ENCODE results near the gene TMEM176A.

Gene TMEM176A

GRCh38 chr7:150829426-150829825, 28.9 kb downstream of the TMEM176A start:
- Histone ChIP-seq H3K4me3 (ENCODE audit: low read depth in 1 of 2, low read length in 2 of 2) (no peak overlapping the region), H3K27ac (ENCODE audit: low read length) (no peak overlapping the region), H3K9me3 (ENCODE audit: insufficient read depth, low read length, severe bottlenecking) (no peaks in the 10 kb centered on the region), H3K79me2 (ENCODE audit: insufficient read depth, low read length) (no peaks in the 10 kb centered on the region), H2AFZ (ENCODE audit: low read depth, low read length) (no peak overlapping the region), H3K9ac (ENCODE audit: low read depth, low read length) (no peak overlapping the region), H4K20me1 (ENCODE audit: insufficient read depth, low read length) (no peaks in the 10 kb centered on the region), H3K27me3 (ENCODE audit: insufficient read depth, low read length, poor library complexity) (peaks cover 32% of the 10 kb centered on the region), H3K36me3 (ENCODE audit: insufficient read depth, low read length) (no peaks in the 10 kb centered on the region), H3K4me1 (ENCODE audit: insufficient read depth, low read length) (no peaks in the 10 kb centered on the region), H3K4me2 (ENCODE audit: insufficient read depth, low read length) (no peak overlapping the region)
- no peak for ATAC-seq (ENCODE audit: insufficient read depth, low read depth)
- DNase-seq: no peak
- no peak for TF ChIP-seq EZH2 (IDR thresholded peaks at IDR 0.05; ENCODE audit: borderline replicate concordance, low read depth, low read length, severe bottlenecking)

- no peak for ATAC-seq (ENCODE audit: insufficient read depth, low read depth)
- H3K36me3 ChIP-seq (ENCODE audit: insufficient read depth, low read length): no peaks in the 10 kb centered on the region
- H3K4me3 ChIP-seq (ENCODE audit: low read depth in 1 of 2, low read length in 2 of 2): no peak overlapping the region
- H3K4me2 ChIP-seq (ENCODE audit: insufficient read depth, low read length): no peak overlapping the region
- H3K9ac ChIP-seq (ENCODE audit: low read depth, low read length): no peak overlapping the region
- H4K20me1 ChIP-seq (ENCODE audit: insufficient read depth, low read length): no peaks in the 10 kb centered on the region
- no peak overlapping the region for H2AFZ ChIP-seq (ENCODE audit: low read depth, low read length)
- H3K9me3 ChIP-seq (ENCODE audit: insufficient read depth, low read length, severe bottlenecking): no peaks in the 10 kb centered on the region
- no peak overlapping the region for H3K27ac ChIP-seq (ENCODE audit: low read length)
- TF ChIP-seq CTCF (IDR thresholded peaks at IDR 0.05; ENCODE audit: borderline replicate concordance, extremely low read depth, low read length, poor library complexity, severe bottlenecking): no peak
- no peak for TF ChIP-seq EZH2 (IDR thresholded peaks at IDR 0.05; ENCODE audit: borderline replicate concordance, low read depth, low read length, severe bottlenecking)
- H3K79me2 ChIP-seq (ENCODE audit: insufficient read depth, low read length): no peaks in the 10 kb centered on the region
- no peak for DNase-seq
- peaks cover 29% of the 10 kb centered on the region for H3K27me3 ChIP-seq (ENCODE audit: insufficient read depth, low read length, poor library complexity)
- H3K4me1 ChIP-seq (ENCODE audit: insufficient read depth, low read length): no peaks in the 10 kb centered on the region
Observed at GRCh38 chr7:150830937-150831336, 30.4 kb downstream of the TMEM176A start.

GRCh38 chr7:150831851-150832250, 31.3 kb downstream of the TMEM176A start:
- Histone ChIP-seq H3K4me3 (ENCODE audit: low read depth in 1 of 2, low read length in 2 of 2) (no peak overlapping the region), H3K36me3 (ENCODE audit: insufficient read depth, low read length) (no peaks in the 10 kb centered on the region), H4K20me1 (ENCODE audit: insufficient read depth, low read length) (no peaks in the 10 kb centered on the region), H3K4me1 (ENCODE audit: insufficient read depth, low read length) (no peaks in the 10 kb centered on the region), H3K27me3 (ENCODE audit: insufficient read depth, low read length, poor library complexity) (peaks cover 29% of the 10 kb centered on the region), H3K9ac (ENCODE audit: low read depth, low read length) (no peak overlapping the region), H3K27ac (ENCODE audit: low read length) (no peak overlapping the region), H3K9me3 (ENCODE audit: insufficient read depth, low read length, severe bottlenecking) (no peaks in the 10 kb centered on the region), H3K79me2 (ENCODE audit: insufficient read depth, low read length) (no peaks in the 10 kb centered on the region), H3K4me2 (ENCODE audit: insufficient read depth, low read length) (no peak overlapping the region), H2AFZ (ENCODE audit: low read depth, low read length) (no peak overlapping the region)
- DNase-seq (no peak), ATAC-seq (ENCODE audit: insufficient read depth, low read depth) (no peak)
- no peak for TF ChIP-seq EZH2 (IDR thresholded peaks at IDR 0.05; ENCODE audit: borderline replicate concordance, low read depth, low read length, severe bottlenecking)
- TF ChIP-seq CTCF (IDR thresholded peaks at IDR 0.05; ENCODE audit: borderline replicate concordance, extremely low read depth, low read length, poor library complexity, severe bottlenecking): no peak

GRCh38 chr7:150835019-150835418, 34.5 kb downstream of the TMEM176A start:
- no peaks in the 10 kb centered on the region for H3K79me2 ChIP-seq (ENCODE audit: insufficient read depth, low read length)
- ATAC-seq (ENCODE audit: insufficient read depth, low read depth) (no peak), DNase-seq (no peak)
- no peaks in the 10 kb centered on the region for H3K4me1 ChIP-seq (ENCODE audit: insufficient read depth, low read length)
- H3K4me2 ChIP-seq (ENCODE audit: insufficient read depth, low read length): no peak overlapping the region
- no peak overlapping the region for H3K27ac ChIP-seq (ENCODE audit: low read length)
- H4K20me1 ChIP-seq (ENCODE audit: insufficient read depth, low read length): no peaks in the 10 kb centered on the region
- TF ChIP-seq CTCF (IDR thresholded peaks at IDR 0.05; ENCODE audit: borderline replicate concordance, extremely low read depth, low read length, poor library complexity, severe bottlenecking) (no peak), EZH2 (IDR thresholded peaks at IDR 0.05; ENCODE audit: borderline replicate concordance, low read depth, low read length, severe bottlenecking) (no peak)
- H3K9ac ChIP-seq (ENCODE audit: low read depth, low read length): no peak overlapping the region
- H2AFZ ChIP-seq (ENCODE audit: low read depth, low read length): no peak overlapping the region
- no peaks in the 10 kb centered on the region for H3K36me3 ChIP-seq (ENCODE audit: insufficient read depth, low read length)
- peaks cover 8% of the 10 kb centered on the region for H3K27me3 ChIP-seq (ENCODE audit: insufficient read depth, low read length, poor library complexity)
- H3K4me3 ChIP-seq (ENCODE audit: low read depth in 1 of 2, low read length in 2 of 2): no peak overlapping the region
- no peaks in the 10 kb centered on the region for H3K9me3 ChIP-seq (ENCODE audit: insufficient read depth, low read length, severe bottlenecking)

Measured in DND-41 (cell line).